ENCODE measurements around the gene ZIC1.

Gene ZIC1

GRCh38 chr3:147385059-147386012, 23.8 kb upstream of the ZIC1 start:
- TF ChIP-seq ESRRG (CRISPR knock-in tag; IDR thresholded peaks at IDR 0.05), result no peak
- TF ChIP-seq TSHZ2 (CRISPR knock-in tag; IDR thresholded peaks at IDR 0.05), result no peak
- no peak for TF ChIP-seq TCF4 (CRISPR knock-in tag; IDR thresholded peaks at IDR 0.05; ENCODE audit: borderline replicate concordance)
- no peak for TF ChIP-seq GLIS3 (CRISPR knock-in tag; IDR thresholded peaks at IDR 0.05)
- TF ChIP-seq ISL1 (CRISPR knock-in tag; IDR thresholded peaks at IDR 0.05), result no peak
- no peak for TF ChIP-seq CSDC2 (CRISPR knock-in tag; IDR thresholded peaks at IDR 0.05)
- TF ChIP-seq CSRNP3 (CRISPR knock-in tag; IDR thresholded peaks at IDR 0.05), result no peak
- no peak for TF ChIP-seq RARB (CRISPR knock-in tag; IDR thresholded peaks at IDR 0.05)
- TF ChIP-seq ZFP30 (CRISPR knock-in tag; IDR thresholded peaks at IDR 0.05), result no peak
- TF ChIP-seq ZFP3 (CRISPR knock-in tag; IDR thresholded peaks at IDR 0.05), result no peak
- no peak for TF ChIP-seq PPARA (CRISPR knock-in tag; IDR thresholded peaks at IDR 0.05; ENCODE audit: borderline replicate concordance)
- TF ChIP-seq OSR1 (CRISPR knock-in tag; IDR thresholded peaks at IDR 0.05), result no peak
- no peak for TF ChIP-seq POU6F1 (CRISPR knock-in tag; IDR thresholded peaks at IDR 0.05; ENCODE audit: borderline replicate concordance, low read depth)
- TF ChIP-seq ZNF8 (CRISPR knock-in tag; IDR thresholded peaks at IDR 0.05), result no peak
- ATAC-seq, result no peak

GRCh38 chr3:147387291-147387884, 21.8 kb upstream of the ZIC1 start:
- ATAC-seq, result no peak
- no peak for TF ChIP-seq POU6F1 (CRISPR knock-in tag; IDR thresholded peaks at IDR 0.05; ENCODE audit: borderline replicate concordance, low read depth)
- TF ChIP-seq ZC3H10 (CRISPR knock-in tag; IDR thresholded peaks at IDR 0.05), result no peak
- no peak for TF ChIP-seq GLIS3 (CRISPR knock-in tag; IDR thresholded peaks at IDR 0.05)
- no peak for TF ChIP-seq PATZ1 (CRISPR knock-in tag; IDR thresholded peaks at IDR 0.05; ENCODE audit: borderline replicate concordance)
- no peak for TF ChIP-seq CREB5 (CRISPR knock-in tag; IDR thresholded peaks at IDR 0.05; ENCODE audit: low read depth)
- no peak for TF ChIP-seq ISL1 (CRISPR knock-in tag; IDR thresholded peaks at IDR 0.05)
